GM15510 (cell line): Measurements from ENCODE around the gene SUFU.

Source experiments
- POLR2A ChIP-seq: IDR thresholded peaks from 3 replicates; pipeline ENCODE4 v1.6.1; 2011; ENCODE audit warnings: borderline replicate concordance; ENCODE audit not compliant: insufficient read length; ENCODE audit errors: extremely low read depth

Gene SUFU

DNA sequence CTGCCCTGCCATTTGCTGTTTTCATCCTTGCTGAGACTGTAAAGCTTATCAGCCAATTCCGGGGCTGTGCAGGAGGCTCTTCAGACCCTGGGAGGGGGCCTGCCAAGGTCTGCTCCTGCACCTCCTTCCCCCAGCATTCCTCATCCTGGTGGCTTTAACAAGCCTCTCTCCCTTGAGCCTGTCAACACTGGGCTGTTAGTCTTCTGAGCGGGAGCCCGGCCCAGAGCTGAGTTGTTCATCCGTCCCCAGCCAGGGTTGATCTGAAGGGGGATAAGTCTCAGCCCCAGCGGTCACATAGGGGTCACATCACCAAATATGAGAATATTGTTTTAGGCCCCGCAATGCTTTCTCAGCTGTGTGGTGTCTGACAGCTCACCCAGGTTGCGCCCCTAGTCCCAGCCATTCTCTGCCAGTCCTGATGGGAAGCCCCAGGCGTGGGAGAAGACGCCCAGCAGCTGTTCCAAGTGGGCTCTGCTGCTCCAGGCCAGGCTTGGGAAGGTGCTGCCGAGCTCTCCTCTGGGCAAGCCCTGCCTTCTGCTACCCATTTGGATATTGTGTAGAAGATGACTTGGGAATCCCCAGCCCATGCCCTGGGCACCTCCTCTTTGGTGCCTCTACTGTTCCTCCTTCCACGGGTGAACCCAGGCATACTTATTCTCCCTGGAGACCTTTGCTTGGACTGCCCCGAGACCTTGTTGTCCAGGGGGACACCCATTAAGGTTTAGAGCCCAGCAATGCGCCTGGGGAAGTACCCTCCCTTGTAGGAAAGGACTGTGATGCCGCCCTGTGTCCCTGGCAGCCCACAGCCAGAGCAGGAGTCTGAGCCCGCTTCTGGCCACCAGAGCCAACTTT is 117.0 kb downstream of the SUFU start:
- TF ChIP-seq POLR2A = no peak

DNA sequence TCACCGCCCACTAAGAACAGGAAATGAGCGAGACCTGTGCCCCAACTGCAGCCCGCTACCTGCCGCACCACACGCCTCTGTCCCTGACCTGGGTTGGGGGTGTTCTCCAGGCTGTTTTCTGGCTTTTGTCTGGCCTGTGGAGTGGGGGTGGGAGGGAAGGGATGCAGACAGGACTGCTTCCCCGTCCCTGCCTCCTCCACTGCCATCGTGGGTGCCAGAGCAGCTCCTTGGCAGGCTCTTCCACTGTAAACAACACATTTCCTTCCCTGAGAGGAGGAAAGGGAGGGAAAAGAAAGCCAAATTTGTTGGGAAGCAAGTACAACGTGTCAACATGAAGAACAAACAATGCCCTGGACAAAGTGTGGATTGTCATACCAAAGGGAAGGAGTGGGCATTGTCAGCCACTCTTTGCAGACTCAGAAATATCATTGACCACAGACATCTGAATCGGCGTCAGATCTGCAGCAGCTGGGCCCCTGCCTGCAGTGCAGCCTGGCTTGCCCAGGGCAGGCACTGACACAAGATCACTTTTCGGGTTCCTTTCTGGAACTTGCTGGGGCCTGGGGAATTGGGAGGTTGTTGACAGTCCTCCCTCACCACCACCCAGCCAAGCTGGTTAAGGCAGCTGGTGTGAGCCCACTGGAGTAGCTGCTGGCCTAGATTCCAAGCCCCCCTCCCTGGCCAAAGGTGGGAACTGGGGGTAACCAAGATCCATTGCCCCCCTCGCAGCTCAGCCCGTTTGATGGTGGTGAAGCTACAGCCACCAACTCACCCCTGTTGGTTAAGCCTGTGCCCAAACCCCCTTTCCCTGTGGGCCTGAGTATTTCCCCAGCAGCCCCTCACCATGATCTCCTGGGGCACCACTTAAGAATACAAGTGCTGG is 117.9 kb downstream of the SUFU start:
- no peak for TF ChIP-seq POLR2A

- no peak for TF ChIP-seq POLR2A
These were observed 120.3 kb downstream of the SUFU start for GRCh38 chr10:102624094-102624493.

- TF ChIP-seq POLR2A = no peak
These were observed 121.2 kb downstream of the SUFU start for GRCh38 chr10:102624751-102625645.

DNA sequence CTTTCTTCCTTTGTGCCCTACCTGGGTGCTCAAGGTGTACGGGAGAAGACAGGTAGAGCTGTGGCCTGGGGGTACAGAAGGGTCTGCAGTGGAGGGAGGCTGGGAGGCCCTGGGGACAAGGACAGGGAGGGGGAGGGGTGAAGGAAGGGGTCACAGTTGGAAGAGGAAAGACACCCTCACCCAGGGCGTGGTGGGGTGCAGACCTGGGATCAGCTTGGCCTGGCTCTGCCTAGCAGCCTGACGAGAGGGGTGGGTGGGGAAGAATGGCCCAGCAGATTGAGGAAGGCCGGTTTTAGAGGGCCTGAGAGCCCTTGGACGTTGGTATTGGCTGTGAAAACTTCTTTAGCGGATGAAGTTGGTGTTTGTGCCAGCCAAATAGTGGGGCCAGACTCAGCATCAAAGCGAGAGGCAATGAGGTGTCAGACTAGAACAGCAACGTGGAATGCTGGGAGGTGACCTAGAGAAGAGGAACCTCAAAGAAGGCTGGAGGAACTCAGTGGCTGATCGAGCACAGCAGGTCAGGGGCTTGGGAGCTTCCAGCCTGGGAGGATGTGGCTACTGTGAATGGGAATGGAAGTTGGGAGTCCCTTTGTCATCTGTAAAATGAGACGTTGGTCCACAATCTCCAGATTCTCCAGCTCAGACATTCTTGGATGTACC is 122.4 kb downstream of the SUFU start:
- TF ChIP-seq POLR2A = no peak

GRCh38 chr10:102627291-102627735 is 123.5 kb downstream of the SUFU start:
- no peak for TF ChIP-seq POLR2A

- TF ChIP-seq POLR2A = no peak
These were observed 124.0 kb downstream of the SUFU start for GRCh38 chr10:102627736-102628293.

DNA sequence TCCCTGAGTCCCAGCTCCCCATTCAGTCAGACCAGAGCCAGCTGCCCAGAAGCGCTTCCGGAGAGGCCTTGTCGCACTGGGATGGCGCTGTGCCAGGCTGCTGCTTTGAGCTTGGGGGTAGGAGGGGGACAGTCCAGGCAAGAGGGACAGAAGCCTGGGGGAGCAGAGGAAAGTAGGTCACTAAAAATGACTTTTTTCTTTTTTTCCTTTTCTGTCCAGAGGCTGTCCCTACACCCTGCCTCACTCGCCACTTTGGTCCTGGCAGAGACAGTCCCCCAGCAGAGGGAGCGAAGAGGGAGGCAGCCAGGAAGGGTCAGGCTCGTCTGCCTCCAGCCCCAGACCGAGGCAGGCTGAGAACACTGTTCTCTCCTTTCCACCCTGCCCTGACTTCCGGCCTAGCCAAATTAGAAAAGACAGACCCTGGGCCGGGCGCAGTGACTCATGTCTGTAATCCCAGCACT is 124.7 kb downstream of the SUFU start:
- TF ChIP-seq POLR2A = no peak

DNA sequence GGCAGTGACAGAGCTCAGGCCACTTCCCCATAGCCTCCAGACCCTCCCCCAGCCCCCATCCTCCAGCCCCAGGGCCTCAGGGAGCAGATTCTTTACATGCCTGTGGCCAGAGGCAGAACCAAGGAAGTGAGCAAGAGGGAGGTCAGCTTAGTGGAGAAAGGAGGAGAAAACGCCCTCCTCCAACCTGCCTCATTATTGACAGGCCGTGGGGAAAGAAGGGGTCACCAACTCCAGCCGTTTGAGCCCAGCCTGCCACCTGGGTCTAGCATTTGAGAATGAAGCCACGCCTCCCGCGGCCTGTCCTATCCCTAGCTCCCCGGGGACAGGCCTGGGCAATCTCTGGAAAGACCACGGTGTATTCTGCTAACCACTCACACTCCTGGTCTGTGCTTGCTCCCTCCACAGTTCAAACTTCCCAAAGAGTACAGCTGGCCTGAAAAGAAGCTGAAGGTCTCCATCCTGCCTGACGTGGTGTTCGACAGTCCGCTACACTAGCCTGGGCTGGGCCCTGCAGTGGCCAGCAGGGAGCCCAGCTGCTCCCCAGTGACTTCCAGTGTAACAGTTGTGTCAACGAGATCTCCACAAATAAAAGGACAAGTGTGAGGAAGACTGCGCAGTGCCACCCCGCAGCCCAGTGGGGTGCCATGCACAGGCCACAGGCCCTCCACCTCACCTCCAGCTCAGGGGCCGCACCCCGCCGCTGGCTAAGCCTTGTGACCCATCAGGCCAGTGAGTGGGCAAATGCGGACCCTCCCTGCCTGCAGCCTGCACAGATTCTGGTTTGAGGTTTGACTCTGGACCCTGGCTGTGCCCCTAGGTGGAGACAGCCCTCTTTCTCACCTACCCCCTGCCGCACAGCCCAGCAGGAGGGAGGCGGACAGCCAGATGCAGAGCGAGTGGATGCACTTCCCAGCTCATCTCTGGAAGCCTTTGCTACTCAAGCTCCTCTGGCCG is 126.2 kb downstream of the SUFU start:
- no peak for TF ChIP-seq POLR2A

DNA sequence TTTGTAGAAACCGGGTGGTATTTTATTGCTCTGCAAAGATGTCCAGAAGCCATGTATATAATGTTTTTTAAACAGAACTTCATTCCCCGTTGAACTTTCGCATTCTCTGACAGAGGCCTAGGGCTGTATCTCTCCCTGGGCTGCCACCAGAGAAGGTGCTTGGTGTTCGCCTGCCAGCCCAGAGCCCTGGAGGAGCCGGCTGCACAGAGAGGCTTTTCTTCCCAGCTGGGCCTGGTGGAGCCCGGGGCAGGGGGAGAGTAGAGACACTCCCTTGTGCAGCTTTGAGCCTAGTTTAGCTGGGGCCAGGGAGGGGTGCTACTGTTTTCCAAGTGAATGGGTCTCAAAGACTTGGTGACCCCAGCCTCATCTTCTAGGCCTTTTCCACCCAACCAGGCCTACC is 126.9 kb downstream of the SUFU start:
- no peak for TF ChIP-seq POLR2A

- no peak for TF ChIP-seq POLR2A
These were observed 128.0 kb downstream of the SUFU start for GRCh38 chr10:102631525-102632393.
